HEK293T (cell line): ENCODE data around the gene CCR3.

ENCODE experiments used
- CTCF ChIA-PET: fragments of 350-600 bp; formaldehyde crosslinking; extraction: SDS; loops from one replicate; lab custom pipeline; 2021; ENCODE audit warnings: antibody characterized with exemption, inconsistent platforms; lab: Yijun Ruan, JAX
- POLR2A ChIA-PET: fragments of 350-600 bp; formaldehyde crosslinking; extraction: SDS; loops from one replicate; lab custom pipeline; 2020; ENCODE audit warnings: antibody characterized with exemption, inconsistent platforms; lab: Yijun Ruan, JAX
- DNase-seq: peaks from one replicate; pipeline ENCODE4 v3.0.0; 2012; ENCODE audit warnings: mixed read lengths; ENCODE audit errors: extremely low spot score
- ARNT ChIP-seq: fragments of 450-650 bp; IDR thresholded peaks from 2 replicates; pipeline ENCODE4 v1.6.1; 2017; ENCODE audit warnings: mild to moderate bottlenecking
- BHLHE40 ChIP-seq: fragments of 450-650 bp; IDR thresholded peaks from 2 replicates; pipeline ENCODE4 v1.6.1; 2016; ENCODE audit warnings: mild to moderate bottlenecking, moderate library complexity, borderline replicate concordance
- CTBP1 ChIP-seq: fragments of 450-650 bp; IDR thresholded peaks from 2 replicates; pipeline ENCODE4 v1.6.1; 2016; ENCODE audit warnings: borderline replicate concordance
- ELF4 ChIP-seq: fragments of 450-650 bp; IDR thresholded peaks from 2 replicates; pipeline ENCODE4 v1.6.1; 2017; ENCODE audit warnings: antibody characterized with exemption
- FOXA1 ChIP-seq: fragments of 450-650 bp; IDR thresholded peaks from 2 replicates; pipeline ENCODE4 v1.6.1; 2016; ENCODE audit warnings: mild to moderate bottlenecking
- FOXK2 ChIP-seq: fragments of 450-650 bp; IDR thresholded peaks from 2 replicates; pipeline ENCODE4 v1.6.1; 2016; ENCODE audit warnings: mild to moderate bottlenecking
- FOXM1 ChIP-seq: fragments of 450-650 bp; IDR thresholded peaks from 2 replicates; pipeline ENCODE4 v1.6.1; 2017; ENCODE audit warnings: mild to moderate bottlenecking, borderline replicate concordance
- HDGF ChIP-seq: fragments of 450-650 bp; IDR thresholded peaks from 2 replicates; pipeline ENCODE4 v1.6.1; 2017; ENCODE audit warnings: antibody characterized with exemption, borderline replicate concordance
- L3MBTL2 ChIP-seq: fragments of 450-650 bp; conservative IDR thresholded peaks from 2 replicates; pipeline ENCODE4 v1.6.1; 2016; ENCODE audit warnings: mild to moderate bottlenecking
- LEF1 ChIP-seq: fragments of 450-650 bp; IDR thresholded peaks from 2 replicates; pipeline ENCODE4 v1.6.1; 2017; ENCODE audit warnings: mild to moderate bottlenecking, borderline replicate concordance
- NFRKB ChIP-seq: fragments of 450-650 bp; IDR thresholded peaks from 2 replicates; pipeline ENCODE4 v1.6.1; 2016; ENCODE audit warnings: mild to moderate bottlenecking, moderate library complexity
- SP1 ChIP-seq: fragments of 450-650 bp; IDR thresholded peaks from 2 replicates; pipeline ENCODE4 v1.6.1; 2017
- SUZ12 ChIP-seq: fragments of 450-650 bp; IDR thresholded peaks from 2 replicates; pipeline ENCODE4 v1.6.1; 2016; ENCODE audit warnings: mild to moderate bottlenecking
- TARDBP ChIP-seq: fragments of 450-650 bp; IDR thresholded peaks from 2 replicates; pipeline ENCODE4 v1.6.1; 2016
- ZNF384 ChIP-seq: fragments of 450-650 bp; IDR thresholded peaks from 2 replicates; pipeline ENCODE4 v1.6.1; 2016
- TF ChIP-seq, protein P1 (sequence below): fragments of 450-650 bp; IDR thresholded peaks from 2 replicates; pipeline ENCODE4 v1.6.1; 2016

The CCR3 gene

DNA sequence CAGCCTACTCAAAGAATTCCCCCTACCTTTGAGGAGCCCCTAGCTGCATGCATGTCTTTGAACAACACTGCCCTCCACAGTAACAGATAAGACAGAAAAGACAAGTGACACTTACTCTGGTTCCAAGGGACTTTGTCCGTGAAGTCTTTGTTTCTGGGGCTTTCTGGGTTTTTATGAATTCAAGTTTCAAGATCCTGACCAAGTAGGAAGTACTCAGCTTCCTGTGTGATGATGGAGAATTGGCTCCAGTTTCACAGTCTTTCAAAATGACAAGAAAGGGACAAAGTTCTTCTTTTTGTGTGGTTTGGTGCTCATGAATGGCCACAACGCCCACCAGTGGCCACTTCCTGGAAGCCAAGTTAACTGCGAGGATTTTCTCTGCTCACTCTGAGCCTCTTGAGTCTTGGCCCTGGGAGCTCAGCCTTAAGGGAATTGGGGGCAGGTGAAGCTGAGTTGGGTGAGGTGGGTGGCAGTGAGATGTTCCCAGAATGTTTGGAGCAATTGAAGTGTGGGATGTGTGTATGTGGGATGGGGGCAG, 34.0 kb upstream of the CCR3 start, which contains the start of gene CCR1:
TSS of gene CCR1 (minus strand) at position 147 of the 538 bp plus-strand sequence. CDS start 4,000 bp downstream, outside the sequence.
- ChIA-PET CTCF (interaction anchor here (0.6 kb wide), 1 partner anchor 103 kb away, joined by 3 read pairs; no protein-coding TSS in a partner anchor), POLR2A (no interaction called here)
- TF ChIP-seq NFRKB (no peak), ELF4 (no peak), TARDBP (no peak), ARNT (no peak)
- DNase-seq, result peak; percentile 38

DNA sequence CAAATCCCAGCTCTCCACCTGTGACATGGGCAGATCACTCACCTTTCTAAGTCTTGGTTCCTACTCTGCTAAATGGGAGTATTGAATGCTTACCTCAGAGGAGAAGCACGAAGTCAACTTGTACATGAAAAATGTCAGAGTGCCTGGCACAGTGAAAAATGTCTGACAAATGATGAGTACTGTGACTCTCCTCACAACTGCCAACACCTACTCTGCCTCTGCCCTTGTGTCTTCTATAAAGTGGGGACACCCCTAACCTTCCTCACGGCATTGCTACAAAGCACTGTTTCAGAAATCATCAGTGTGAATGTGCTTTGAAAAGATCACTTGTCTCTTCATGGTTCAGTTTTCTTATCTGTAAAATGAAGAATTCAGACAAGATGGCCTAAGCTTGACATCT, 33.2 kb upstream of the CCR3 start:
- ChIA-PET CTCF (interaction anchor here (0.6 kb wide), 2 partner anchors 104 to 238 kb away, joined by 3 read pairs; no protein-coding TSS in a partner anchor), POLR2A (no interaction called here)
- TF ChIP-seq FOXM1 (no peak), BHLHE40 (no peak), CTBP1 (no peak), L3MBTL2 (no peak), SP1 (no peak), FOXA1 (no peak), ARNT (no peak), LEF1 (no peak), FOXK2 (no peak), NFRKB (no peak), ELF4 (no peak), HDGF (no peak), TARDBP (no peak), ZNF384 (no peak)
- TF ChIP-seq, protein P1, sequence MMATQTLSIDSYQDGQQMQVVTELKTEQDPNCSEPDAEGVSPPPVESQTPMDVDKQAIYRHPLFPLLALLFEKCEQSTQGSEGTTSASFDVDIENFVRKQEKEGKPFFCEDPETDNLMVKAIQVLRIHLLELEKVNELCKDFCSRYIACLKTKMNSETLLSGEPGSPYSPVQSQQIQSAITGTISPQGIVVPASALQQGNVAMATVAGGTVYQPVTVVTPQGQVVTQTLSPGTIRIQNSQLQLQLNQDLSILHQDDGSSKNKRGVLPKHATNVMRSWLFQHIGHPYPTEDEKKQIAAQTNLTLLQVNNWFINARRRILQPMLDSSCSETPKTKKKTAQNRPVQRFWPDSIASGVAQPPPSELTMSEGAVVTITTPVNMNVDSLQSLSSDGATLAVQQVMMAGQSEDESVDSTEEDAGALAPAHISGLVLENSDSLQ, result no peak
- DNase-seq, result no peak

DNA sequence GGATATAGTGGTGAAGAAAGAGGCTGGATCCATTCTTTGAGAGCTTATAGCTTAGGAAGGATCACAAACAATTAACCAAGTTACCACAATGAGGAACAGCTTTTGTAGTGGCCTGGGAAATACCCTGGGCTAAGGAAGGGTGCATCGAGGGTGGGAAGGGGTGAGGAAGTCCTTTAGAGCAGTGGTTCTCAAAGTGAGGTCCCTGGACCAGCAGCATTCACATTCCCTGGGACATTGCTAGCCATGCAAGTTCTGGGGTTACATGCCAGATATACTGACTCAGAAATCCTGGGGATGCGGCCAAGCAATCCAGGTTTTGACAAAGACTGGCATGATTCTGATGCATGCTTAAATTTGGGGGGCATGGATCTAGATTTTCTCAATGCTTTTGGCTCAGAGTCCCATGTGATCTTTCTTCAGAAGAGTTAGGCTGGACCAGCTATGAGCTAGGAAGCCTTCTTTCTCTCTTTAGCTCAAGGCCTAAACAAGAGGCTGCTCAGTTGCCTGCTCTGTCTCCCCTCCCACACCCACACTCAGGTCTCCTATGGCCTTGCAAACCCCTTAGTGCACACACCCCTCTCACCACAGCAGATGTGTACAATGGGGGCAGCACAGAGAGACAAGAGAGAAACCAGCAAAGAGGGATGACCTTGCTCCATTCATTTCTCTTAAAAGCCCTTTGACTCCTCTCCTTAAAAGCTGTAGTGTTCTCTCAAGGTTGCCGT, 32.4 kb upstream of the CCR3 start:
- ChIA-PET POLR2A (no interaction called here), CTCF (no interaction called here)
- TF ChIP-seq CTBP1 (no peak), TARDBP (no peak), FOXA1 (no peak), FOXM1 (no peak), HDGF (no peak), BHLHE40 (no peak), LEF1 (no peak), ARNT (no peak), SUZ12 (no peak), SP1 (no peak), L3MBTL2 (no peak), ZNF384 (no peak), FOXK2 (no peak), NFRKB (no peak), ELF4 (no peak)
- TF ChIP-seq, protein P1, result no peak
- no peak for DNase-seq

DNA sequence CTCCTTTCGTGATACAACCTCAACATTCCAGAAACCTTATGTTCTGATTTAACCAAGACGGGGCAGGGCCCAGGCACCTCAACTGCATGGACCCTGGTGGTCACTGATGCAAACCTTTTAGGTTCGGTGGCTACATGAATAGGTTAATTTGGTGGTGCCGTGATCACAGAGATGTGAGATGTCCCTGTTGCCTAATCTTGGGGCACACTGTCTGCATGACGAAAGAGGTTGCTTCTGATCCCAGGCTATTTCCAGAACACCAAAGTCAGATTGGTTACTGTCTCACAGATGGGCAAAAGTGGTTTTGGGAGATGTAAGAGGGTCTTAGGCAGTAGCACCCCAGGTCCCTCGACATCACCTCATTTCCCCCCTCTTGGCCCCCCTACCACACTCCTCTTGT, 30.2 kb upstream of the CCR3 start:
- DNase-seq, result no peak
- ChIA-PET POLR2A (no interaction called here), CTCF (no interaction called here)
- TF ChIP-seq FOXM1 (no peak), FOXK2 (no peak), ZNF384 (no peak)

DNA sequence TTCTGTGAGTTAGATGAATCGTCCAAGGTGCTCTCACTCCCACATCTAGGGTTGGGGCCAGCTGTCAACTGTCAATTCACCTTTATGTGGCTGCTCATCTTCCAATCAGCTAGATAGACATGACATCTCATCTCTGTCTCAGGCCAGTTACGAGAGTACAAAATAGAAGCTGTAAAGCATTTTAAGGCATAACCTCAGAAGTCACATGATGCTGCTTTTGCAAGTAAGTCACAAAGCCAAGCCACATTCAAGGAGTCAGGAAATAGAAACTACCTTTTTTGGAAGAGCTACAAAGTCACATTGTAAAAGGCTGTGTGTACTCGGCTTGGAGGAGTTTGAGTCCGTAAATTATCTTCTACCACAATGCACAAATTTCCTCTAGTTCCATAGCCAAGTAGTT, 29.1 kb upstream of the CCR3 start:
- TF ChIP-seq LEF1 (no peak), SP1 (no peak), FOXM1 (no peak), CTBP1 (no peak), ARNT (no peak)
- CTCF ChIA-PET, result interaction anchor here (0.7 kb wide), 1 partner anchor 139 kb away, joined by 3 read pairs; no protein-coding TSS in a partner anchor
- no peak for DNase-seq
- POLR2A ChIA-PET, result no interaction called here

DNA sequence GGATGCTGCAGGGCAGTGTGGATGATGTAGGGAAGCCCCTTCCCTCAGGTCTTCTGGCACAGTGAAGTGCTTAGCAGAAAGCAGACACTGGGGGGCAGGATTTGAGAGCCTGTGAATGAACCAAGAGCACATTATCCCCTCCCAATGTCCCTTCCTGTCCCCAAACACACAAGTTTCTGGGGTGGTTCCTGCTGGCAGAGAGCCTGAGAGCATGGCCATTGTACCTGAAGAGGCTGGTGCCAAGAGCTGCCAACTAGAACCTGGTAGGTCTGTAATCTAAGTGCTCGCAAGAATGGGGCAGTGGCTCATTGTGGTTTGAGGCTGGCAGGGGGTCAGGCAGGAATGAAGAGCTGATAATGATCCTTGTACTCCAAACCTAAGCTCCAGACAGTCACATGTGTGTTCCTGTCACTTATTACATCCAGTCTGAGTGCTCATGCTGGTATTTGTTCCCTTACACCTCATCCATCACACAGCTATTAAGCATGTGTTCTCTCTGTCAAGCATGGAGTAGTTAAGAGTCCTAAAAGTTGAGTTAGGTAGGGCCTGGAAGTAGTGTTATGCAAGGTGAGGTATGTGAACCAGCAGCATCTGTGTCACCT, 27.4 kb upstream of the CCR3 start:
- no peak for TF ChIP-seq NFRKB
- CTCF ChIA-PET, result interaction anchor here (0.9 kb wide), 1 partner anchor 160 kb away, joined by 3 read pairs; no protein-coding TSS in a partner anchor
- POLR2A ChIA-PET, result no interaction called here
- peak; percentile 40 for DNase-seq

DNA sequence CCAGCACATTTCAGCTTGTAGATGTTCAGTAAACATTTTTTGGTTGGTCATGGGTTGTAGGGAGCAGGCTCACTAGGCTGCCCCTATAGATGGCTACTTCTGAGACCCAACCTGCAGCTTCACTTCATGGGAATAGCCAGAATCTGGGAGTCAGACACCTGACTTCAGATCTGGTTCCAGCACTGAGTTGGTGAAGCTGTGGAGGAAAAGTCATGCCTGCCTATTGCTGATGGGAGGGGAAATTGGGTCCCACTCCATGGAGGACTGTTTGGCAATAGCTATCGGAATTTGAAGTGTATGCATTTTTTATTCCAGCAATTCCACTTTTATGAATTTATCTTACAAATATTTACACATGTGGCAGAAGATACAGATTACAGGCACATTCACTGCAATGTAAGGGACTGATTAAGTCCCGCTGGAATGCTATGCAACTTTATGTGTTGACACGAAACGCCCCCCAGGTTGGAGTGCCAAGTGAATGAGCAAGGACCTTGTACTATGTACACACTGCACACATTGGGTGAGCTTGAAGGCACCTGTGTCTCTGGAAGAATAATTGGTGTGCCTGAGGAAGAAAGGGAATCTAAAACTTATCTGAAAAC, 26.3 kb upstream of the CCR3 start:
- POLR2A ChIA-PET, result no interaction called here
- DNase-seq, result no peak
- CTCF ChIA-PET, result no interaction called here
- TF ChIP-seq SUZ12, result no peak
- TF ChIP-seq ZNF384, result no peak
